Measurements from ENCODE around the gene LSP1. TPM values are rescaled to one million over a fixed set of nuclear protein-coding genes. Genes with fewer than 3 reads are reported as not detected.

The LSP1 gene
- total RNA-seq, 2 experiments from 2014 or later: 232 to 303 TPM

DNA sequence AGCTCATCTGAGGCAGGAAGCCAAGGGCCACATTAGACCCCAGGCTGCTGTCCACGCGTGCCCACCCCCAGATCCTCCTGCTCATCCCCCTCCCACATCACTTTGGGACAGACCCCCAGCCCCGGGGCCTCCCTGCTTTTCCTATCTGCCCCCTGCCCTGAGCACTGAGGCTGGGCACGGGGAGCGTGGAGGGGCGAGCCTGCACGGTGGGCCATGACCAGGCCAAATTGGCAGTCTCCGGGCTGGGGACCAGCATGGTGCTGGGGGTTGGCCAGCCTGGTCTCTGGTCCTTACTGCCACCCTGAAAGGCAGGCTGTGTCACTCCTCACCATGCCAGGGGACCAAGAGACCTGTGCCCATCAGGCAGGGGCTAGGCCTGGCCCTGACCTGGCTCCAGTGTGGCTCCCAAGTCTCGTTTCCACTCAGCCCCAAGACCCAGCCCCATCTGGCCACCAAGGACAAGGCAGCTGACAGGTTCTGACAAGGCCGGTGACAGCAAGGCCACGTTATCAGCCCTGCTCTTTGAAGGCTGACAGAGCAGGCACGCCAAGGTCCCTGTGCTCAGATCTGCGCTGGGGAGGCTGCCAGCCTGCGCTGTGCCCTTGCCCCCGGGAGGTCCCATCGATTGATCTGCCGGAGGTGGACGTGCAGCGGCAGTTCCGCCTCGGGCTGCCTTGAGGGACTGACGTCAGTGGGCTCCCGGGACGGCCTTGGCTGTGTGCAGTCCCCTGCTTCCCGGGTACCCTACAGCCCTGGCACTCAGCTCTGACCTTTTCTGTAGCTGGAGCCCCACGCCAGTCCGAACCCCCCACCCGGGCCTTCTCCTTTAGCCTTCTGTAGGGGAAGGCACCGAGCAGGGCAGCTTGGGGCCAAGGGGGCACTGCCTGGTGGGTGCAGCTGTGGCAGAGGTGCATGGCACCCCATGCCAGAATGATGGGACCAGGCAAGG is 10.5 kb upstream of the LSP1 start:
- Histone ChIP-seq H2AFZ (ENCODE audit: low read length) (no peak overlapping the region), H3K4me2 (ENCODE audit: low read length) (no peak overlapping the region), H3K4me1 (ENCODE audit: insufficient read depth, low read length, poor library complexity, severe bottlenecking) (peaks cover 49% of the 10 kb centered on the region), H3K9me2 (ENCODE audit: insufficient read depth, low read length) (no peaks in the 10 kb centered on the region), H4K20me1 (ENCODE audit: insufficient read depth, low read length) (no peaks in the 10 kb centered on the region), H3K9me3 (ENCODE audit: low read length) (no peaks in the 10 kb centered on the region), H3K4me3 (ENCODE audit: low read depth, low read length, poor library complexity, severe bottlenecking) (no peak overlapping the region), H3K36me3 (ENCODE audit: insufficient read depth, low read length) (no peaks in the 10 kb centered on the region), H3K79me2 (ENCODE audit: insufficient read depth, low read depth, low read length) (no peaks in the 10 kb centered on the region), H3K27ac (ENCODE audit: low read depth, low read length, poor library complexity, severe bottlenecking) (no peak overlapping the region)
- no peak for DNase-seq (ENCODE audit: low spot score)
- ChIA-PET CTCF (ENCODE audit: unreplicated experiment) (no interaction called here), POLR2A (no interaction called here)
- BruUV-seq (replicated peaks): no TSS peak
- TF ChIP-seq EZH2phosphoT487 (IDR thresholded peaks at IDR 0.05; ENCODE audit: borderline replicate concordance, low read depth, low read length) (no peak), CTCF (conservative IDR thresholded peaks at IDR 0.05; ENCODE audit: low read length) (no peak)
- intact Hi-C loops (cut with micrococcal nuclease; ENCODE audit: unreplicated experiment): no loop called here

DNA sequence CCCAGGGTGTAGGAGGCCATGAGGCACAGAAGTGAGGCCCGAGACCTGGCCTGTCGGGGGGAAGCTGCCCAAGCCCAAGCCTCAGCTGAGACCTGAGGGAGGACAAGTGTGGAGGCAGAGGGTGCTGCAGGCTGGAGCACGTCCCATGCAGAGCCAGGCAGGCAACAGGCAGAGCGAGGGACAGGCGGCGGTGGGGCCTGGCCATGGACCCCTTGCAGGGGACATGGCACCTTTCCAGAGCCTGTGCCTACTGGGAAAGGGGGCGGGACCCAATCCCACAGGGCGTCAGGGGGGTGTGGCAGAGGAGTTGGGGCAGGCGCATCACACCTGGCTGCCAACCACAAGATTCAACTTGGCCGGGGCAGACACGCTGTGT is 9.8 kb upstream of the LSP1 start:
- no peaks in the 10 kb centered on the region for H3K79me2 ChIP-seq (ENCODE audit: insufficient read depth, low read depth, low read length)
- H3K9me2 ChIP-seq (ENCODE audit: insufficient read depth, low read length): no peaks in the 10 kb centered on the region
- peaks cover 45% of the 10 kb centered on the region for H3K4me1 ChIP-seq (ENCODE audit: insufficient read depth, low read length, poor library complexity, severe bottlenecking)
- no peak for DNase-seq (ENCODE audit: low spot score)
- no TSS peak for BruUV-seq (replicated peaks)
- no peaks in the 10 kb centered on the region for H3K9me3 ChIP-seq (ENCODE audit: low read length)
- no peak overlapping the region for H3K27ac ChIP-seq (ENCODE audit: low read depth, low read length, poor library complexity, severe bottlenecking)
- TF ChIP-seq CTCF (conservative IDR thresholded peaks at IDR 0.05; ENCODE audit: low read length): no peak
- TF ChIP-seq EZH2phosphoT487 (IDR thresholded peaks at IDR 0.05; ENCODE audit: borderline replicate concordance, low read depth, low read length): no peak
- ChIA-PET CTCF (ENCODE audit: unreplicated experiment) (no interaction called here), POLR2A (no interaction called here)
- H3K4me3 ChIP-seq (ENCODE audit: low read depth, low read length, poor library complexity, severe bottlenecking): no peak overlapping the region
- no peak overlapping the region for H2AFZ ChIP-seq (ENCODE audit: low read length)
- intact Hi-C loops (cut with micrococcal nuclease; ENCODE audit: unreplicated experiment): no loop called here
- H3K36me3 ChIP-seq (ENCODE audit: insufficient read depth, low read length): no peaks in the 10 kb centered on the region
- no peak overlapping the region for H3K4me2 ChIP-seq (ENCODE audit: low read length)
- no peaks in the 10 kb centered on the region for H4K20me1 ChIP-seq (ENCODE audit: insufficient read depth, low read length)

GRCh38 chr11:1843796-1844195 is 9.1 kb upstream of the LSP1 start:
- H3K79me2 ChIP-seq (ENCODE audit: insufficient read depth, low read depth, low read length): no peaks in the 10 kb centered on the region
- POLR2A ChIA-PET: no interaction called here
- intact Hi-C loops (cut with micrococcal nuclease; ENCODE audit: unreplicated experiment): no loop called here
- CTCF ChIA-PET (ENCODE audit: unreplicated experiment): no interaction called here
- BruUV-seq (replicated peaks): no TSS peak
- peaks cover 39% of the 10 kb centered on the region for H3K4me1 ChIP-seq (ENCODE audit: insufficient read depth, low read length, poor library complexity, severe bottlenecking)
- no peaks in the 10 kb centered on the region for H3K36me3 ChIP-seq (ENCODE audit: insufficient read depth, low read length)
- H3K9me2 ChIP-seq (ENCODE audit: insufficient read depth, low read length): no peaks in the 10 kb centered on the region
- H2AFZ ChIP-seq (ENCODE audit: low read length): no peak overlapping the region
- no peaks in the 10 kb centered on the region for H3K9me3 ChIP-seq (ENCODE audit: low read length)
- no peak for DNase-seq (ENCODE audit: low spot score)
- H3K4me3 ChIP-seq (ENCODE audit: low read depth, low read length, poor library complexity, severe bottlenecking): no peak overlapping the region
- H3K4me2 ChIP-seq (ENCODE audit: low read length): no peak overlapping the region
- H4K20me1 ChIP-seq (ENCODE audit: insufficient read depth, low read length): no peaks in the 10 kb centered on the region
- no peak for TF ChIP-seq CTCF (conservative IDR thresholded peaks at IDR 0.05; ENCODE audit: low read length)
- no peak for TF ChIP-seq EZH2phosphoT487 (IDR thresholded peaks at IDR 0.05; ENCODE audit: borderline replicate concordance, low read depth, low read length)
- H3K27ac ChIP-seq (ENCODE audit: low read depth, low read length, poor library complexity, severe bottlenecking): no peak overlapping the region
